HG02943 (cell line): ENCODE measurements around the gene SNORC.
"Not testable (repeated sequence)": the region's sequence is repeated elsewhere in the genome, so short reads cannot be mapped to it uniquely, and the experiment has no call there.

ENCODE experiments used
- ATAC-seq: cut with Tn5 transposase; IDR thresholded peaks from one replicate; pipeline ENCODE4 v1.9.1; 2021; ENCODE audit warnings: mild to moderate bottlenecking, low read depth, moderate library complexity; ENCODE audit not compliant: unreplicated experiment

SNORC gene

GRCh38 chr2:232870018-232870765 lies at the start of gene SNORC:
Gene SNORC (plus strand): TSS chr2:232870264. CDS start chr2:232870342, 78 bp downstream.
- ATAC-seq: no peak

- no peak for ATAC-seq
These were observed 40.1 kb upstream of the SNORC start for GRCh38 chr2:232829988-232830387.

- no peak for ATAC-seq
These were observed 38.6 kb upstream of the SNORC start for GRCh38 chr2:232831496-232831895.

- ATAC-seq: no peak
These were observed 36.2 kb upstream of the SNORC start for GRCh38 chr2:232833830-232834229.

GRCh38 chr2:232835687-232836208 lies 34.3 kb upstream of the SNORC start:
- ATAC-seq: no peak

GRCh38 chr2:232836934-232837333 lies 33.1 kb upstream of the SNORC start:
- ATAC-seq: no peak

GRCh38 chr2:232838406-232838874 lies 31.6 kb upstream of the SNORC start:
- ATAC-seq: no peak

GRCh38 chr2:232839411-232840079 lies 30.5 kb upstream of the SNORC start:
- ATAC-seq: no peak

- no peak for ATAC-seq
These were observed 27.4 kb upstream of the SNORC start for GRCh38 chr2:232842689-232843088.

- ATAC-seq: no peak
These were observed 26.2 kb upstream of the SNORC start for GRCh38 chr2:232843834-232844233.

GRCh38 chr2:232846055-232846454 lies 24.0 kb upstream of the SNORC start:
- ATAC-seq: no peak

- no peak for ATAC-seq
These were observed 20.0 kb upstream of the SNORC start for GRCh38 chr2:232850039-232850438.

- ATAC-seq: not testable (repeated sequence)
These were observed 18.0 kb upstream of the SNORC start for GRCh38 chr2:232852081-232852480.

GRCh38 chr2:232852676-232853075 lies 17.4 kb upstream of the SNORC start:
- ATAC-seq: no peak

GRCh38 chr2:232854082-232854481 lies 16.0 kb upstream of the SNORC start:
- ATAC-seq: no peak

- ATAC-seq: no peak
These were observed 12.9 kb upstream of the SNORC start for GRCh38 chr2:232857158-232857563.

GRCh38 chr2:232859385-232859916 lies 10.6 kb upstream of the SNORC start:
- no peak for ATAC-seq

GRCh38 chr2:232860593-232861241 lies 9.3 kb upstream of the SNORC start:
- no peak for ATAC-seq

GRCh38 chr2:232861353-232861752 lies 8.7 kb upstream of the SNORC start:
- no peak for ATAC-seq

- ATAC-seq: no peak
These were observed 6.1 kb upstream of the SNORC start for GRCh38 chr2:232863996-232864395.

GRCh38 chr2:232865165-232865564 lies 4.9 kb upstream of the SNORC start:
- ATAC-seq: no peak
